Mesenteric fat pad (tissue), 1 donor: Measurements from ENCODE around the gene AGGF1. TPM values are rescaled to one million over a fixed set of nuclear protein-coding genes. Genes with fewer than 3 reads are reported as not detected.
"Not testable (repeated sequence)": the region's sequence is repeated elsewhere in the genome, so short reads cannot be mapped to it uniquely, and the experiment has no call there.

ENCODE experiments used
- DNase-seq: peaks from one replicate; pipeline ENCODE4 v3.0.0-alpha.2; 2020; ENCODE audit warnings: low spot score
- total RNA-seq: library from RNA; stranded (reverse); fragmentation: NEBNext Ultra II Directional; extraction: Animal tissue kit (Norgen Biotek cat#: 25700); gene quantifications from one replicate; pipeline ENCODE4 v1.2.1, GENCODE V29; 2021
- donor health status: DM: yes; HTN: yes; CAD: no.

The AGGF1 gene
- total RNA-seq, 1 donor from 2014 or later, result 21.7 TPM

DNA sequence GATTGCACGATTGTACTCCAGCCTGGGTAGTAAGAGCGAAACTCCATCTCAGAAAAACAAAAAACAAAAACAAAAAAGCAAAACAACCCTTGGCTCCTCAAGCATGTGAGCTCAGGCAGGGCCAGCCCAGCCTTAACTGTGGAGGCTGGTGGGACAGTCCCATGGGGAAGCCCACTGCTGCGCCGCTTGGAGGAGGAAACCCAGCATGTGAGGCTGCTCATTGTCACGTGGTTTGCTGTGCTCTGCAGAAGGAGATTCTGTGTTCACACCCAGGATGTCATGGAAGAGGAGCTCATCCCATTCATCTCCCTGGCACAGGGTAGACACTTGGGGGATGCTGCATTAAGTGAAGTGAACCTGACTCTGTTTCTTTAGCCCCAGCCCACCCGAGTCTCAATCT, 52.9 kb downstream of the AGGF1 start:
- no peak for DNase-seq

DNA sequence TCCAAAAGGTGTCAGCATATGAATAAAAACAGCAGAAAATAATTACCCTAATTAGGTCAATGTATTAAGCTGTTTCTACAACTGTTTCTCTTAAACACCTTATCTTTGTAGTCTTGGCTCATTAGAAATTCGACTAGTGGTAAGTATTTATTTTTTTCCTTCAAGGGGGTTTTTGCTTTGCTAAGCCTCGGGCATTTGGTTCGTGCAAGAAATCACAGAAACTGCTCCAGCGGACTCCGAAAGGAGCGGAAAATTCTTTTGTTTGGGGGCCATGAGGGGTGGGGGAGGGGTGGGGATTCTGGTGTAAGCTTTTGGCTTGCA, 56.1 kb downstream of the AGGF1 start:
- DNase-seq, result no peak

DNA sequence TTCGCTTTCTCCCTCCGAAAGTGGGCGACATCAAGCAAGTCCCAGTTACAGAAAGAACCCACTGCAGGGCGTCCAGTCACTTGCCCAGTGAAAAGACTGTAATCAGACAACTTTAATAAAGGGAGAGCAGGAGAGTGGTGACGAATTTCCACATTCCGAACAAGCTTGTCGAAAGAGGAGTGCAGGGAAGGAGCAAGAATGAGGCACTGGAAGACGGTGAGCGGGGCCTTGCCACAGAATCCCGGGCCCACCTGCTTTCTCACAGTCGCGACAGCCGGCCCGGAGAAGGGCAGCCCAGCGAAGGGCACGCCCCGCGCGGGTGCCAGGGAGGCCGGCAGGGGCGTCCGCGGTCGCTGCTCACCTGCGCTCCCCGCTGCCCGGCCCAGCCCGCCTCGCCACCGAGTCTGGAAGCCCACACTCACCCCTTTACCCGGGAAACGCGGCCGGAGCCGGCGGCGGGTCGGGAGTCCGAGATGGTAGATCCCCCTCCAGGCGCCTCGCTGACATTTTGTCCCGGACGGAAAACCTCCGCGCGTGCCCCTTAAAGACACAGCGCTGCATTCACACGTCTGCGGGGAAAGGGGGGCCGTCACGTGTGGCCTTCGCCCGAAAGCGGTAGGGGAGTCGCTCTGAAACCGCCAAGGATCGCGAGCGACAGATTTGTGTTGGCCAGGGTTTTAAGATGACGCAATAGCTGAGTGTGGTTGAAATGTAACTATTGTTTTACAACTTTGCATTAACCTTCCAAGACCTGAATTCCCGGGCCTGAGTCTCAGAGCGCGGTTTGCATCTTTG, 56.7 kb downstream of the AGGF1 start, which contains the start of gene ZBED3:
Gene ZBED3 (minus strand): TSS at position 597 of the 795 bp plus-strand sequence. CDS start 9,407 bp downstream, outside the sequence.
- DNase-seq, result no peak

DNA sequence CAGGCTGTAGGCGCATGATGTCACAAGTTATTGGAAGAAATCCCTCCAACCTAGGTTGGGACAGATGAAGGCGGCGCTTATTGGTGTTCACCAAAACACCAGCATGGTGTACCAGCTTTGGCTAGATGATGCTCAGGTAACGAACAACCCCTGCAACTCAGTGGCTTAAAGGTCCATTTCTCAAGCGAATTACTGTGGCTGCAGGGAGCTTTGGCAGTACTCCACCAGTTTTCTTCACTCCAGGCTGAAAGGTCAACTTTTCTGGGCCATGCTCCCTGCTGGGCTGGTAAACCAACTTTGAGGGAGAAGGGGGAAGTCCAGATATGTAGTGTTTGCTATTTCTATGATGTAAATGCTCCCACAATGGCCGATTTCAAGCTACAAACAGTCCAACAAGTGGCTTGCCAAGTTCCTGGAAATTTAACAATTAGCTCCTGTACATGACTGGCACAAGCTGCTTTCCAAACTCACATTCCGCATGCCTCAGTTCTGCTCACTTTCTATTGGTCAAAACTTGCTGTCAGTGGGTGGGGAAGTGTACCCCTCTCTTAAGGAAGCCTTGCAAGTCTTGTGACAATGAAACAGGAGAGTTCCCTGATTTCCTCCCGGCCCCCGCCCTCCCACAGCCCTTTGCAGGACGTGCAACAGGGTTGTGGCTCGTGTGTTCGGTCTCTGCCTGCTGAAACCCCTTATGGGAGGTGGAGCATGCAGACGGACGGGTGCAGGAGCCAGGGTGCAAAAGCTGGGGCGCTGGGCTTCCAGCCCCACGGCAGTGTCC, 57.5 kb downstream of the AGGF1 start:
- no peak for DNase-seq

DNA sequence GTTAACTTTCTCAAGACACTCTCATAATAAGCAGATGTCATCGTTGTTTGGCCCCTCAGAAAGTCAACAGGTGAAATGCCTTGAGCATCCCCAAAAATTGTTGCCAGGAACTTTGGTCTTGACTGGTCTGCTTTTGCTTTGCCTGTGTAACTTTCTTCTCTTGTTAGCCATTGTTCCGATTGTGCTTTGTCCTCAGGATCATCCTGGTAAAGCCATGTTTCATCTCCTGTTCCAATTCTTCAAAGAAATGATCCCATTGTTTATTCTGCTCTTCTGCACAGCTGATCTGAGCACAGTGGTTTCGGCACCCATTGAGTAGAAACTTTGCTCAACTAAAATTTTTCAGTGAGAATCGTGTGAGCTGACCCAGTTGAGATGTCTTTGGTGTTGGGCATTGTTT, 65.0 kb downstream of the AGGF1 start:
- DNase-seq, result no peak

DNA sequence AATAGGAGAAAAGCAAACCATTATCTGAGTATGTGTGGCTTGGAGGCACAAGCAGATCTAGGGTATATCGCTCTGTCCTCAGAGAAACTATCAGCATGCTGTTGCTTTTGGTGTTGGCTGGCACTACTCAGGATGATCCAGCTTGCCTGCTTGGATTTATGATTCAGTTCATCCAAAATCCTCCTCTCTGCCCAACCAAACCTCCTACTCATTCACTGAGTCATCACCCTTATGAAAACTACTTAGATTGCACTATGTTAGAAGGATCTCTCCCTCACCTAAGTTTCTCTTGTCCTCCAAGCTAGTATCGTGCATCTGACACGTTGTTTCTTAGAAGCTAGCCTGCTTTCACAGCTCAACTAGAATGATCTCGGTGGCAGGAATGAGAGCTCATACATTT, 71.1 kb downstream of the AGGF1 start:
- DNase-seq, result no peak

DNA sequence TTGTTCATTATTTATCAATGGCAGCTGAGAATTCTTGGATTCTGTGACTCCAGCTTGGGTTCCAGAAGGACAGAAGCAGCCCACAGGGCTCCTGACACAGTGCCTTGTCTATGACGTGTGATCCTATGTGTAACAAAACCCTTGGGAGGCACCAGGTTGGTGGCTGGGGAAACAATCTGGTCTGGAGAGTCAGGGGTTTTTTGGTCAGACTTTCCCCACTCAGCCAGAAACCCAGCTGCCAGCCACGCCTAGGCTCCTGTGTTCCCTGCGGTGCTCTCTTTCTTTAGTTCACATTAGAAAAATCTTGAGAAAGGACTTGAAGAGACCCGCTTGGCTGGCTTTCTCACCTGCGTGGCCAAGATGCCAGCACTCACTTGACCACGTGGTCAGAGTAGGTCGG, 72.3 kb downstream of the AGGF1 start:
- DNase-seq, result no peak

DNA sequence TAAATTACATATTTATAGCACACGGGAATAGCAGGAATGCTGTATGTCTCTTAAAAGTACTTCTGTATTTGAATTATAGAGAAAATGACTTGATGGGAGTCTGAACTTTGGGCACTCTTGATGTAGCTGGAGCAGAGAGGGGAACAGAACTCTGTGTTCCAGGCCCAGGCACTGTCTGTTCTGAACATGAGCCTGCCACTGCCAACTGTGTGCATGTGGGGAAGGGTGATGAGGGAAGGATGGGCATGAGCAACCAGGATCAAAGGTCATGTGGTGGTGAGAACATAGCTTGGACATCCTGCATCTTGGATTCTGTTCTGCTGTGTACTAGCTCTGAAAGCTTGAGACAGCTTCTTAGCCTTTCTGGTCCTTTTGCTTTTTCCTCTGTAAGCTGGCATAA, 73.3 kb downstream of the AGGF1 start:
- DNase-seq, result no peak

DNA sequence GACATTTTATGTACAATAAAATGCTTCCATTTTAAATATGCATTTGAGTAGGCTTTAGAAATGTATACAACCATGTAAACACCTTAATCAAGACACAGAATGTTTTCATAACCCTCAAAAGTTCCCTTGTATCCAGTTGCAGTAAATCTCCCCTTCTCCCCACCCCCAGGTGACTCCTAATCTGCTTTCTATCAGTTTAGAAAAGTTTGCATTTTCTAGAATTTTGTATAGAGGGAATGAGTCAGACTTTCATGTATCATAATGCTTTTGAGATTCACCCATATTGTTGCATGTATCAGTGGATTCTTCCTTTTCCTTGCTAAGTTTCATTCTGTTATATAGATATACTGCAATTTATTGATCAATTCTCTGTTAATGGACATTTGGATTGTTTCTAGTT, 74.6 kb downstream of the AGGF1 start:
- DNase-seq, result no peak

DNA sequence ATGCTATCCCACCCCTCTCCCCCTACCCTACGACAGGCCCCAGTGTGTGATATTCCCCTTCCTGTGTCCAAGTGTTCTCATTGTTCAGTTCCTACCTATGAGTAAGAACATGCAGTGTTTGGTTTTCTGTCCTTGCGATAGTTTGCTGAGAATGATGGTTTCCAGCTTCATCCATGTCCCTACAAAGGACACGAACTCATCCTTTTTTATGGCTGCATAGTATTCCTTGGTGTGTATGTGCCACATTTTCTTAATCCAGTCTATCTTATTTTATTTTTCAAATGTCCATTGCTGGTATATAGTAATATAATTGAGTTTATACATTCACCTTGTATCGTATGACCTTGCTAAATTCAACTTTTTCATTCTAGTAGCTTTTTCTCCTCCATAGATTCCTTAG, 76.8 kb downstream of the AGGF1 start:
- not testable (repeated sequence) for DNase-seq

Other genes with a start within 250 kb of the AGGF1 start
- 1.9 TPM for gene F2RL1, start 211.4 kb upstream of the AGGF1 start, total RNA-seq
- 0.90 TPM for gene S100Z, start 180.4 kb upstream of the AGGF1 start, total RNA-seq
- 4.9 TPM for gene CRHBP, start 77.4 kb upstream of the AGGF1 start, total RNA-seq
- gene ZBED3, start 56.9 kb downstream of the AGGF1 start, total RNA-seq, result 21.6 TPM
- 37.5 TPM for gene PDE8B, start 180.3 kb downstream of the AGGF1 start, total RNA-seq